GM12878 (cell line): Measurements from ENCODE around the gene NOD2. TPM values are rescaled to one million over a fixed set of nuclear protein-coding genes. Genes with fewer than 3 reads are reported as not detected.

ENCODE experiments used
- ATAC-seq: fragments of 200-7000 bp; cut with Tn5 transposase; 3 replicates; pipeline ENCODE4 v1.9.1; 2020; ENCODE audit warnings: mild to moderate bottlenecking, moderate library complexity
- BruUV-seq: library from RNA; stranded (reverse); fragments of 400-500 nt; replicated peaks from 2 replicates; lab custom pipeline; 2021; lab: Mats Ljungman, UMichigan
- CTCF ChIA-PET: fragments of 300-600 bp; sonication (Branson Sonifier 250); formaldehyde crosslinking; extraction: SDS; loops from one replicate; lab custom pipeline; 2021; ENCODE audit warnings: inconsistent platforms; lab: Yijun Ruan, JAX
- POLR2A ChIA-PET: fragments of 350-600 bp; formaldehyde crosslinking; extraction: SDS; loops from one replicate; lab custom pipeline; 2021; ENCODE audit warnings: inconsistent platforms; lab: Charles Lee
- RAD21 ChIA-PET: fragments of 300-600 bp; sonication (Branson Sonifier 250); formaldehyde crosslinking; loops from one replicate; lab custom pipeline; 2023; ENCODE audit warnings: antibody characterized with exemption; ENCODE audit not compliant: unreplicated experiment; lab: Charles Lee
- SMC1A ChIA-PET: fragments of 300-600 bp; sonication (Branson Sonifier 250); formaldehyde crosslinking; loops from one replicate; lab custom pipeline; 2023; ENCODE audit not compliant: unreplicated experiment, uncharacterized antibody; lab: Charles Lee
- DNase-seq: peaks from one replicate; pipeline ENCODE4 v3.0.0-alpha.2; 2011; ENCODE audit warnings: low read depth, low spot score
- FAIRE-seq: peaks from 3 replicates; lab custom pipeline; 2011; peaks lifted over from hg19 to GRCh38; lab: Jason Lieb, UNC
- H2AFZ ChIP-seq: 2 replicates; pipeline ENCODE4 v1.6.0; 2011; ENCODE audit warnings: low read depth, low read length, control low read depth; ENCODE audit not compliant: control insufficient read depth
- H3K27ac ChIP-seq: 2 replicates; pipeline ENCODE4 v1.5.1; 2011; ENCODE audit warnings: control low read depth; ENCODE audit not compliant: control insufficient read depth, insufficient read depth
- H3K27me3 ChIP-seq, 2 experiments: replicated peaks in 1 of 2; 2 replicates each; pipeline versions ENCODE4 v1.6.0 to v1.6.1; 2011; ENCODE audit warnings: low read length in 1 of 2; ENCODE audit not compliant: control insufficient read depth in 2 of 2, insufficient read depth in 2 of 2
- H3K36me3 ChIP-seq, 2 experiments: 2 replicates each; pipeline ENCODE4 v1.5.1; 2011; ENCODE audit warnings: low read length in 1 of 2; ENCODE audit not compliant: control insufficient read depth in 2 of 2, insufficient read depth in 2 of 2
- H3K4me1 ChIP-seq: 2 replicates; pipeline ENCODE4 v1.6.1; 2011; ENCODE audit warnings: mild to moderate bottlenecking, low read length, moderate library complexity, mixed read lengths; ENCODE audit not compliant: control insufficient read depth, insufficient read depth
- H3K4me2 ChIP-seq: 2 replicates; pipeline ENCODE4 v1.6.0; 2011; ENCODE audit warnings: control low read depth; ENCODE audit not compliant: control insufficient read depth, insufficient read depth
- H3K4me3 ChIP-seq: fragments of 200-600 bp; sonication (generic); 2 replicates; pipeline ENCODE4 v1.5.1; 2016
- H3K79me2 ChIP-seq: 2 replicates; pipeline ENCODE4 v1.6.0; 2011; ENCODE audit warnings: low read length; ENCODE audit not compliant: control insufficient read depth, insufficient read depth
- H3K9ac ChIP-seq: 2 replicates; pipeline ENCODE4 v1.8.0; 2011; ENCODE audit warnings: low read length, control low read depth, mixed read lengths; ENCODE audit not compliant: control insufficient read depth, insufficient read depth
- H3K9me3 ChIP-seq: replicated peaks from 3 replicates; pipeline ENCODE4 v1.5.1; 2011; ENCODE audit warnings: mild to moderate bottlenecking, low read length; ENCODE audit not compliant: control insufficient read depth, insufficient read depth
- H4K20me1 ChIP-seq: 2 replicates; pipeline ENCODE4 v1.6.0; 2011; ENCODE audit not compliant: control insufficient read depth, insufficient read depth
- BMI1 ChIP-seq: fragments of 450-650 bp; IDR thresholded peaks from 2 replicates; pipeline ENCODE4 v1.6.1; 2016; ENCODE audit warnings: mild to moderate bottlenecking, moderate library complexity, borderline replicate concordance
- CBFB ChIP-seq: IDR thresholded peaks from 2 replicates; pipeline ENCODE4 v1.6.1; 2016; ENCODE audit warnings: antibody characterized with exemption, low read depth
- CEBPZ ChIP-seq: fragments of 150-350 bp; IDR thresholded peaks from 2 replicates; pipeline ENCODE4 v1.6.1; 2016; ENCODE audit warnings: low read depth, low read length
- E4F1 ChIP-seq: fragments of 450-650 bp; IDR thresholded peaks from 2 replicates; pipeline ENCODE4 v1.6.1; 2018; ENCODE audit warnings: borderline replicate concordance, mild to moderate bottlenecking; ENCODE audit not compliant: partially characterized antibody
- HDAC6 ChIP-seq: fragments of 200-600 bp; sonication (generic); IDR thresholded peaks from one replicate; pipeline ENCODE4 v1.8.0; 2017; ENCODE audit warnings: antibody characterized with exemption; ENCODE audit not compliant: unreplicated experiment
- MAX ChIP-seq: IDR thresholded peaks from 2 replicates; pipeline ENCODE4 v1.6.1; 2012; ENCODE audit warnings: low read depth, low read length, improper control_type of control experiment
- NFYB ChIP-seq: IDR thresholded peaks from 2 replicates; pipeline ENCODE4 v1.6.1; 2011; ENCODE audit warnings: low read depth, mild to moderate bottlenecking, low read length, improper control_type of control experiment, moderate library complexity; ENCODE audit not compliant: insufficient read depth
- NR2F1 ChIP-seq: fragments of 450-650 bp; conservative IDR thresholded peaks from 2 replicates; pipeline ENCODE4 v1.6.1; 2017; ENCODE audit warnings: mild to moderate bottlenecking
- RCOR1 ChIP-seq: conservative IDR thresholded peaks from 2 replicates; pipeline ENCODE4 v1.6.1; 2012; ENCODE audit warnings: low read depth, low read length, improper control_type of control experiment
- SREBF2 ChIP-seq: IDR thresholded peaks from 2 replicates; pipeline ENCODE4 v1.6.1; 2012; ENCODE audit warnings: mild to moderate bottlenecking, low read length
- STAT3 ChIP-seq: IDR thresholded peaks from 2 replicates; pipeline ENCODE4 v1.6.1; 2011; ENCODE audit warnings: low read depth, low read length, improper control_type of control experiment
- SUPT20H ChIP-seq: IDR thresholded peaks from 2 replicates; pipeline ENCODE4 v1.6.1; 2011; ENCODE audit warnings: low read depth, mild to moderate bottlenecking, low read length, moderate library complexity, borderline replicate concordance; ENCODE audit not compliant: control insufficient read depth
- TARDBP ChIP-seq: IDR thresholded peaks from 2 replicates; pipeline ENCODE4 v1.6.1; 2016; ENCODE audit warnings: borderline replicate concordance
- TBL1XR1 ChIP-seq: IDR thresholded peaks from 2 replicates; pipeline ENCODE4 v1.6.1; 2012; ENCODE audit warnings: low read depth, low read length, improper control_type of control experiment
- YY1 ChIP-seq: IDR thresholded peaks from 2 replicates; pipeline ENCODE4 v1.6.1; 2011; ENCODE audit warnings: low read depth, mild to moderate bottlenecking, low read length
- ZNF274 ChIP-seq: IDR thresholded peaks from one replicate; pipeline ENCODE4 v1.8.0; 2011; ENCODE audit not compliant: insufficient read length, insufficient read depth
- ZNF384 ChIP-seq: IDR thresholded peaks from 2 replicates; pipeline ENCODE4 v1.6.1; 2012; ENCODE audit warnings: low read depth, mild to moderate bottlenecking, low read length, improper control_type of control experiment, borderline replicate concordance
- WGBS: methylation state at CpG from one replicate; pipeline ENCODE4 v1.1.6; 2016; ENCODE audit warnings: low lambda C conversion rate; ENCODE audit not compliant: insufficient replicate concordance, insufficient coverage; ENCODE audit errors: missing lambda C conversion rate; 5-methylcytosine and 5-hydroxymethylcytosine counted together
- in situ Hi-C: fragments of 300-500 bp; cut with MboI; formaldehyde crosslinking; loops from 9 replicates; pipeline ENCODE4 v1.14.3; 2018; ENCODE audit warnings: mixed read lengths
- intact Hi-C: fragments of 100-400 bp; cut with micrococcal nuclease; formaldehyde crosslinking; loops from one replicate; pipeline ENCODE4 v1.14.2; 2022; ENCODE audit not compliant: unreplicated experiment
- polyA plus RNA-seq, 11 experiments: library from polyadenylated mRNA; depleted of rRNA in 4 of 11; unstranded in 6 of 11; stranded (reverse) in 5 of 11; fragments of >200 nt; fragmentation: Nextera tagmentation in 4 of 11; fragmentation: Illumina TruSeq in 1 of 11; extraction: Ambion mirVana in 4 of 11; extraction: Trizol in 1 of 11; gene quantifications; 1 replicate in 1 of 11; 2 replicates in 10 of 11; pipeline versions ENCODE4 v1.2.1 to v1.2.3, GENCODE V29; 2011 to 2016; ENCODE audit warnings: inconsistent platforms in 2 of 11, missing spikeins in 2 of 11, low read depth in 1 of 11
- total RNA-seq, 4 experiments: library from RNA; depleted of rRNA in 3 of 4; stranded (reverse); fragments of >200 nt in 3 of 4; fragmentation: Illumina TruSeq in 1 of 4; extraction: Trizol in 1 of 4; gene quantifications; 2 replicates each; pipeline versions ENCODE4 v1.2.1 to v1.2.3, GENCODE V29; 2013 to 2021

The NOD2 gene
- total and polyA plus RNA-seq, 10 of the 15 experiments (the other 5 are each of a cell fraction or from before 2014, with no cell fraction given) = 1.0 to 18.6 (median 6.7) TPM

- TF ChIP-seq CEBPZ = no peak
- no peak for TF ChIP-seq CBFB
- no peak for TF ChIP-seq STAT3
- no peak for TF ChIP-seq SREBF2
- TF ChIP-seq, all 136 proteins: peak for 19
Measured at GRCh38 chr16:50709061-50709684, 15.8 kb downstream of the NOD2 start (continued).

- intact Hi-C loops = no loop called here
- in situ Hi-C loops = no loop called here
- peak overlapping the region; percentile 51; the same call in 1 of the 2 replicates for H3K4me2 ChIP-seq
- TF ChIP-seq E4F1 = no peak
- TF ChIP-seq YY1 = no peak
- TF ChIP-seq ZNF384 = no peak
- no peak for TF ChIP-seq MAX
- TF ChIP-seq TBL1XR1 = no peak
- TF ChIP-seq NFYB = no peak
- TF ChIP-seq HDAC6 = no peak
- no peak for TF ChIP-seq TARDBP
- no peak for TF ChIP-seq SUPT20H
- no peak for TF ChIP-seq ZNF274
- no peak for TF ChIP-seq RCOR1
- TF ChIP-seq NR2F1 = no peak
- TF ChIP-seq BMI1 = no peak
Measured at GRCh38 chr16:50709980-50710379, 16.6 kb downstream of the NOD2 start.

More at GRCh38 chr16:50709980-50710379, 16.6 kb downstream of the NOD2 start:
- Histone ChIP-seq H3K36me3 (peaks cover 0 to 19% of the 10 kb centered on the region in 2 experiments; a peak in 2 of 4 replicates), H3K27me3 (no peaks in the 10 kb centered on the region), H3K4me1 (peaks cover 29% of the 10 kb centered on the region), H2AFZ (no peak overlapping the region), H3K4me3 (no peak overlapping the region), H3K9me3 (peaks cover 2% of the 10 kb centered on the region; the same call in 2 of the 3 replicates), H3K79me2 (no peaks in the 10 kb centered on the region; the same call in 1 of the 2 replicates), H3K9ac (no peak overlapping the region), H4K20me1 (no peaks in the 10 kb centered on the region), H3K27ac (peak overlapping the region; percentile 60)
- POLR2A ChIA-PET = interaction anchor here (0.6 kb wide), 1 partner anchor 512 kb away, joined by 4 read pairs; no protein-coding TSS in a partner anchor
- BruUV-seq = no TSS peak
- SMC1A ChIA-PET = no interaction called here
- 86% methylated on average over 5 of the region's 5 CpGs for WGBS
- CTCF ChIA-PET = no interaction called here
- FAIRE-seq = no peak
- no peak for ATAC-seq
- RAD21 ChIA-PET = interaction anchor here (1.3 kb wide), 1 partner anchor 35 kb away, joined by 8 read pairs; no protein-coding TSS in a partner anchor
- no peak for DNase-seq
